ENCODE results near the gene SELENOM.
"Not testable (repeated sequence)": the region's sequence is repeated elsewhere in the genome, so short reads cannot be mapped to it uniquely, and the experiment has no call there.

- TF ChIP-seq CTCF (conservative IDR thresholded peaks at IDR 0.05; ENCODE audit: low read depth, low read length); EZH2 (IDR thresholded peaks at IDR 0.05; ENCODE audit: borderline replicate concordance, low read depth, low read length, poor library complexity, severe bottlenecking): not testable (repeated sequence)
Measured at GRCh38 chr22:31059663-31060062, 47.7 kb downstream of the SELENOM start.

All from A673 (cell line).